Karpas-422 (cell line): ENCODE data around the gene IQSEC3. TPM values are rescaled to one million over a fixed set of nuclear protein-coding genes. Genes with fewer than 3 reads are reported as not detected.
A peak's percentile ranks its signal among the peaks of the same experiment; 100 is the strongest.
"Not testable (repeated sequence)": the region's sequence is repeated elsewhere in the genome, so short reads cannot be mapped to it uniquely, and the experiment has no call there.

Experiments
- DNase-seq: peaks from one replicate; pipeline ENCODE4 v3.0.0-alpha.2; 2015
- H2AFZ ChIP-seq: fragments of 200-600 bp; sonication (generic); 2 replicates; pipeline ENCODE4 v1.6.1; 2014; ENCODE audit warnings: antibody characterized with exemption, low read length, mixed read lengths
- H3K27ac ChIP-seq: fragments of 200-600 bp; sonication (generic); 2 replicates; pipeline ENCODE4 v1.5.1; 2014; ENCODE audit warnings: mild to moderate bottlenecking, low read length, moderate library complexity
- H3K27me3 ChIP-seq: fragments of 200-600 bp; sonication (generic); 2 replicates; pipeline ENCODE4 v1.6.1; 2014; ENCODE audit warnings: low read length, mixed read lengths
- H3K36me3 ChIP-seq: fragments of 200-600 bp; sonication (generic); 2 replicates; pipeline ENCODE4 v1.6.1; 2014; ENCODE audit warnings: low read length, mixed read lengths; ENCODE audit not compliant: insufficient read depth
- H3K4me1 ChIP-seq: fragments of 200-600 bp; sonication (generic); 2 replicates; pipeline ENCODE4 v1.6.1; 2014; ENCODE audit warnings: mild to moderate bottlenecking, low read length, mixed read lengths
- H3K4me2 ChIP-seq: fragments of 200-600 bp; sonication (generic); 2 replicates; pipeline ENCODE4 v1.6.1; 2014; ENCODE audit warnings: low read length, low read depth, mild to moderate bottlenecking; ENCODE audit not compliant: poor library complexity, severe bottlenecking
- H3K4me3 ChIP-seq: fragments of 200-600 bp; sonication (generic); 2 replicates; pipeline ENCODE4 v1.5.1; 2014; ENCODE audit warnings: mild to moderate bottlenecking, antibody characterized with exemption, low read length, mixed read lengths
- H3K79me2 ChIP-seq: fragments of 200-600 bp; sonication (generic); 2 replicates; pipeline ENCODE4 v1.6.1; 2014; ENCODE audit warnings: mild to moderate bottlenecking, low read length, mixed read lengths
- H3K9ac ChIP-seq: fragments of 200-600 bp; sonication (generic); 2 replicates; pipeline ENCODE4 v1.6.0; 2014; ENCODE audit warnings: low read length
- H3K9me2 ChIP-seq: fragments of 200-600 bp; sonication (generic), shearing (Covaris generic); replicated peaks from 2 replicates; pipeline ENCODE4 v1.6.0; 2014; ENCODE audit warnings: mild to moderate bottlenecking, low read length, moderate library complexity; ENCODE audit not compliant: insufficient read depth
- H3K9me3 ChIP-seq: fragments of 300-700, 200-600 bp; sonication (generic); 2 replicates; pipeline ENCODE4 v1.6.1; 2014; ENCODE audit warnings: low read length, mixed read lengths
- H4K20me1 ChIP-seq: fragments of 200-600 bp; sonication (generic); 2 replicates; pipeline ENCODE4 v1.6.1; 2014; ENCODE audit warnings: mild to moderate bottlenecking, antibody characterized with exemption, low read length, low read depth; ENCODE audit not compliant: insufficient read depth
- total RNA-seq: library from RNA; depleted of rRNA; stranded (reverse); fragments of >200 nt; shearing (Covaris generic); gene quantifications from 2 replicates; pipeline ENCODE4 v1.2.3, GENCODE V29; 2014; ENCODE audit warnings: low replicate concordance

Gene IQSEC3
- total RNA-seq, 1 experiment from 2014 or later = not detected

DNA sequence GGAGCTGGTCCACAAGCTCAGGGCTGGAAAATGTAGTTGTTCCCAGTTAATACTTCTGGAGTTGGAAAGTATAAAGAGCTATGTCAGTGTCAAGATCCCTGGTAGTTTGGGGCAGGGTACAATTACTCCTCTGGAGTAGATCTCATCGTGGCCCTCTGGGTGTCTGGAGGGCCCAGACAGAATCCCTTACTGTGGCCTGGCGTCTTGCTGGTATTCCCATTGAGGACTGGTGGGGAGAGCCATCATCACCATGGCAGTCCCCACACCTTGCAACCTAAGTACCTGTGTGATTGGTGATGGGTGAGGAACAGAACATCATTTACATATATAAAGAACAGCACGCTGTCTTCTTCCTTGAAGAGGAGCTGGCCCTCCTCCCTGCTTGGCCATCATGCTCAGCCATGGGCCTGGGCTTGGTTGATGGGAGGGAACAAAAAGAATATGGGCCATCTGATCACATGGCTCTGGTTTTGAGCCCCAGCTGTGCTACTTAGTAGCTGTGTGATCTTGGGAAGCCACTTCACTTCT is 18.8 kb upstream of the IQSEC3 start:
- not testable (repeated sequence) for H3K27ac ChIP-seq, H3K4me3 ChIP-seq, H4K20me1 ChIP-seq, H3K4me1 ChIP-seq, H3K27me3 ChIP-seq, H3K9ac ChIP-seq, H3K9me3 ChIP-seq, H3K36me3 ChIP-seq, DNase-seq, H3K79me2 ChIP-seq, H3K4me2 ChIP-seq, H2AFZ ChIP-seq, H3K9me2 ChIP-seq

DNA sequence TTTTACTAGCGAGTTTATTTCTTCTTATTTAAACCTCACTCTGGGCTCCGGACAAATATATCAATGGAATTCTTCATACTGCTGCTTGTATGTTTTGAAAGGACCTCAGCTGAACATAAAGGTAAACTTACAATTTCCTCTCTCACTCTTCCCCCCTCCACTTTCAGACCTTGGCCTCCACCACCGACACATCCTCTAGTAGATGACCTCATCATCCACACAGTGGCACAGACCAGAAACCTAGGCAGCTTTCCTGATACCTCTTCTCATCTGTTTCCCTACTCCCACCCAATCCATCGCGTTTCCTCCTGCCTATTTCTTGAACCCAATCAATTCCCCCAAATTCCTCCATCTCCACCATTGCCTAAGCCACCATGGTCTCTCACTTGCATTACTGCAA is 17.4 kb upstream of the IQSEC3 start:
- not testable (repeated sequence) for H4K20me1 ChIP-seq, DNase-seq, H3K79me2 ChIP-seq, H3K4me1 ChIP-seq, H3K9ac ChIP-seq, H3K9me3 ChIP-seq, H3K9me2 ChIP-seq, H2AFZ ChIP-seq, H3K27ac ChIP-seq, H3K4me2 ChIP-seq, H3K27me3 ChIP-seq, H3K4me3 ChIP-seq, H3K36me3 ChIP-seq

DNA sequence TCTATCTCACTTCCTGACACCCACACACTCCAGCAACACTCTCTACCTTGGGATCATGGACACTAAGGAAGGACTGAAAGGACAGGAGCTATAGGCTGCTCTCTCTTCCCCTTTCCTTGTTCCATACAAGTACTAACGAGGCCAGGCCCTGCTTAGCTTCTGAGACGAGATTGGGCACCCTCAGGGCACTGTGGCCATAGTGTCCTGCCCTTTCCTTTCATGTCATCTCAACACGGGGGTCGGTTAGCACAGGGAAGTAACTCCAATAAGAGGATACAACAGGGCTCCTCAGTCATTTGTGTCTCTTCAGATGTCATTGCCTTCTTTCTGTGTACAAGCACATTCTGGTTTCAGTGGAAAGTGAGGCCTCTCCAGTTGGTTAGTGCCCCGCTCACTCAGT is 15.5 kb upstream of the IQSEC3 start:
- H3K9me3 ChIP-seq, H3K9me2 ChIP-seq, DNase-seq, H3K79me2 ChIP-seq, H3K27me3 ChIP-seq, H3K36me3 ChIP-seq, H3K4me1 ChIP-seq, H3K9ac ChIP-seq, H3K27ac ChIP-seq, H3K4me2 ChIP-seq, H3K4me3 ChIP-seq, H4K20me1 ChIP-seq, H2AFZ ChIP-seq: not testable (repeated sequence)

DNA sequence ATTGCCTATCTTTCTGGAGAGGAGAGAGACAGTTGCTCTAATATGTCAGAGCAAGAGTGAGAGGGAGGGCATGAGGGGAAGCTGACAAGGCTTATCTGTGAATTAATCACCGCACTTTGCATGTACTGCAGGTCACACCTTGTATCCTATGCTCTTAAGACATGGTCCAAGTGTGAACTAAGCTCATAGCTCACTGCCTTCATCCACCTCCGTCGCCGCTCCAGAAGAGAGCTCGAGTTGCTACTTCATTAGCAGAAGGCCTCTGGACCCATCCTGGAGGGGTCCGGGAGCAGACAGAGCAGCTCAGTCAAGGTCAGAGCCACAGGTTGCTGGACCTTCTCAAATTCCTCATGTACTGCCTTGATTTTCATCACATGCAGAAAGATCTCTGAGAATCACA is 14.6 kb upstream of the IQSEC3 start:
- not testable (repeated sequence) for H3K79me2 ChIP-seq, H2AFZ ChIP-seq, H3K4me3 ChIP-seq, H3K4me1 ChIP-seq, DNase-seq, H3K27ac ChIP-seq, H3K27me3 ChIP-seq, H3K9me3 ChIP-seq, H3K9ac ChIP-seq, H3K9me2 ChIP-seq, H4K20me1 ChIP-seq, H3K36me3 ChIP-seq, H3K4me2 ChIP-seq

DNA sequence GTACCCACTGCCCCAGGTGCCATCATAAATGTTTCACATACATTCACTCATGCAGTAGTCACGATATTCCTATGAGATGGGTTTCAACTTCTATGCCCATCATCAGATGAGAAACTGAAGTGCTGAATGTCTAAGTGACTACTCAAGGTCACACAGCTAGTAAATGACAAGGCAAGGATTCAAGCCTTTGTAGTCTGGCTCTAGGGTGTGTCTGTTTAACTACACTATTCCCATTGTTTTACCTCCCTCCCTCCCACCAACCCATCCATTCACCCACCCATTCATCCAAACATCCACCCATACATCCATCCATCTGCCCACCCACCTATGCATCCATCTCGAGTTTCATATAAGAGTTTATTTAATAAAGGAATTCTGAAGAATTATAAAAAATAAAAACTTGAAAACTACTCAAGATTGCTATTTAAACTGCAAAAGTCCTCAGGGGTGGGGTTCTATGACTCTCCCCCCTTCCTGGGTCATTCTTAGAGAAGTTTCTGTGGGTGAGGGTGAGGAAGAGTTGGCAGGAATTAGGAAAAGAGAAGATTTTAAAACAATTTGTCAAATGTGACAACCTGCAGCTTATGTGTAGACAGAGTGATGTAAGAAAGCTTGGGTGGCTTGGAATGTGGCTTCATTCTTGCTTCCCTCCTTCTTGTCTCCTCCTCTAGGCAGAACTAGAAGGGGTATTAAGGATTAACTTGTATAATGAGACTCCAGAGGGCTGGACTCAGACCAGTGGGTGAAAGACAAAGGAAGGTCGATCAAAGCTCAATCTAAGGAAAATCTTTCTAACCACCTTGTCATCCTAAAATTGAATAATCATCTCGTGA is 13.4 kb upstream of the IQSEC3 start:
- H3K4me2 ChIP-seq, H3K27ac ChIP-seq, H2AFZ ChIP-seq, H3K36me3 ChIP-seq, H3K9ac ChIP-seq, H3K9me3 ChIP-seq, H3K79me2 ChIP-seq, H3K27me3 ChIP-seq, H3K4me1 ChIP-seq, H4K20me1 ChIP-seq, H3K9me2 ChIP-seq, DNase-seq, H3K4me3 ChIP-seq: not testable (repeated sequence)

DNA sequence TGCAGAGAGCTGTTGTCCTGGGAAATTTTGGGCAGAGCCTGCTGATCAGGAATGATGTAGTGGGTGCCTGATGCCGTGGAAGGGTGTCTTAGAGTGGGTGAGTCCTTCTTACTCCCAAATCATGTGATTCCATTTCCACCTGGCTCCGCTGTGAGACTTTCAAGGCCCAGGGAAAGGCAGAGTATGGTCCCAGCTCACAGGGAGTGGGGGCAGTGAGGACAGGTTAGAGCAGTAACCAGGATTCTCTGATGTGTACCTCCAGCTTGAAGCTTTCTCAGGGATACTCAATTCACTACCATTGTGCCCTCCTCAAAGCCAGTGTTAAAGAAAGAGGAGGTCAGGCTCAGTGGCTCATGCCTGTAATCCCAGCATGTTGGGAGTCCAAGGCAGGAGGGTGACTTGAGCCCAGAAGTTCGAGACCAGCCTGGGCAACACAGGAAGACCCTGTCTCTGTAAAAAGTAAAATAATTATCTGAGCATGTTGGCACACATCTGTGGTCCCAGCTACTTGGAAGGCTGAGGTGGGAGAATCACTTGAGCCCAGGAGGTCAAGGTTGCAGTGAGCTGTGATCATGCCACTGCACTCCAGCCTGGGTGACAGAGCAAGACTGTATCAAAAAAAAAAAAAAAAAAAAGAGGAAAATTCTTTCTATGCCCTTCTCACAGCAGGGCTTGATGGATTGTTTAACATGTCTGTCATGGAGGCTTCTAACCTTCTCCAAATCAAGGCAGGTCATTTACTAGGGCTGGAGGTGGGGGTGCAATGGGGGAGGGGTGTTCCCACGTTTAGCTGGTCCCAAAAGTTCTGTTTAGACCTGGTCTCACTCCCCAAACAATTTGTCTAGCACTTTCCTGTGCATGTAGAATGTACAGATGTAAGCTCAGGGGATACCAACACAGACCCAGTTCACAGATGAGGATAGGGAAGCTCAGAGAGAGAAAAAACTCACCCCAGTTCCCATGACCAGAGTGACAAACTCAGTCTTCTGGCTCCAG is 12.5 kb upstream of the IQSEC3 start:
- H3K27ac ChIP-seq = no peak overlapping the region
- DNase-seq = no peak
- H3K36me3 ChIP-seq = no peaks in the 10 kb centered on the region
- no peaks in the 10 kb centered on the region for H3K9me3 ChIP-seq
- 0 out of 2 replicates have a peak, but pooled peaks cover 4% of the 10 kb centered on the region for H4K20me1 ChIP-seq
- no peak overlapping the region for H3K4me3 ChIP-seq
- 0 out of 2 replicates have a peak, but pooled peaks cover 2% of the 10 kb centered on the region for H3K27me3 ChIP-seq
- no peak overlapping the region for H2AFZ ChIP-seq
- H3K4me2 ChIP-seq = no peak overlapping the region
- H3K9ac ChIP-seq = no peak overlapping the region
- H3K79me2 ChIP-seq = no peaks in the 10 kb centered on the region
- H3K4me1 ChIP-seq = no peaks in the 10 kb centered on the region
- H3K9me2 ChIP-seq = no peaks in the 10 kb centered on the region

DNA sequence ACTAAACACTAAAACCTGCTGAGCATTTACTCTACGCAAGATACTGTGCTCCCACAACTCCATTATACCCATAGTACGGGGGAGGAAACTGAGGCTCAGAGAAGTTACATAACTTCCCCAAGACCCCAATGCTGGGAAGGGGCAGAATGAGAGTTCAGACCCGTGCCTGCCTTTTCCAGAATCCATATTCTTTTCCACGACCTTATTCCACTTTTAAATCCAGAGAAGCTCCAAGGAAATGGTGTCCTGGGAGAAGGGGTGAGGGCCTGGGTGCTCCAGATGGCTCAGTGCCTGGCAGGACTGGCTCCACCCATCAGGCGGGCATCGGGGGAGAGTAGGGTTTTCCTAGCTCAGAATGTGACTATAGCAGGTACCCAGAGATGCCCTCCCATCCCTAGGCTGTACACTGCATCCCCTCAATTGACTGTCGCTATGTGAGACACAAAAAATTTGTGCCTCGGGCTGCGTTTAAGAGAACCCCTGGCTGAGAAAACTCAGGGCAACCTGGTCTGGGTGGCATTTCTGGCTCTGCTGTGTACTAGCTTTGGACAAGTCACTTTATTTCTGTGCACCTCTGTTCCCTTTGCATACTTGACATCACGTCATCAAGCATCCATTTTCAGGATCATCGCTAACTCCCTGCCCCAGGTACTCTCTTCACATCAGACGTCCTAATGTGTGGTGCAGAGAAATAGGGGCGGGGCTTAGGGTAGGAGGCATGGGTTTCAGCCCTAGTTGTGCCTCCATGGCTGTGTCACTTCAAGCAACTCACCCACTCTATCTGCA is 11.6 kb upstream of the IQSEC3 start:
- H3K4me3 ChIP-seq = no peak overlapping the region
- no peak overlapping the region for H3K4me2 ChIP-seq
- no peak overlapping the region for H3K27ac ChIP-seq
- H3K4me1 ChIP-seq = no peaks in the 10 kb centered on the region
- peak; percentile 41 for DNase-seq
- H3K36me3 ChIP-seq = no peaks in the 10 kb centered on the region
- H4K20me1 ChIP-seq = 0 out of 2 replicates have a peak, but pooled peaks cover 4% of the 10 kb centered on the region
- H3K79me2 ChIP-seq = no peaks in the 10 kb centered on the region
- no peaks in the 10 kb centered on the region for H3K9me3 ChIP-seq
- H3K27me3 ChIP-seq = 0 out of 2 replicates have a peak, but pooled peaks cover 2% of the 10 kb centered on the region
- H2AFZ ChIP-seq = no peak overlapping the region
- H3K9me2 ChIP-seq = no peaks in the 10 kb centered on the region
- H3K9ac ChIP-seq = no peak overlapping the region
